NK-92 treated with Interleukin-12 subunit alpha and Interleukin-12 subunit beta, amount 100 ng/mL, for 24 hours (cell line): Measurements from ENCODE around the gene DDX10.
"Not testable (repeated sequence)": the region's sequence is repeated elsewhere in the genome, so short reads cannot be mapped to it uniquely, and the experiment has no call there.

Source experiments
- DNase-seq: peaks from one replicate; lab custom pipeline; 2025; lab: John Stamatoyannopoulos, UW

DDX10 gene

DNA sequence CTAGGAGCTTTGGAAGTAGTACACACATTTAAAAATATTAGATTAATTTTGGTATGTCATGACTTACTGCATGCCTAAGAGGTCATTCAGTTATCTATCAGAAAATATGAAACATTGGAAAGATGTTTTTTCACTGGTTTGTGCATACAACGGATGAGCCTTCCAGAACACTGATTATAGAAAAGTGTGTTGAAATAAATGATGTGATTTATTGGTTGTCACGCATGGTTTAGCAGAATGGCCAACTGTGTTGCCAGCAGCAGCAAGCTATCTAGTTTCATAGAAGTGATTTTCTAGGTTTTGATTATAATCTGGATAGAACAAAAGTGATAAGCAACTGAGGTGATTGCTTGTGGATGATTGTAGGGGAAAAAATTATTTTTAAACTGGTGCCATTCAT lies 53.6 kb downstream of the DDX10 start:
- DNase-seq, result no peak

GRCh38 chr11:108724974-108725689 lies 60.3 kb downstream of the DDX10 start:
- DNase-seq, result no peak

GRCh38 chr11:108726077-108726800 lies 61.4 kb downstream of the DDX10 start:
- DNase-seq, result no peak

GRCh38 chr11:108727665-108728064 lies 62.8 kb downstream of the DDX10 start:
- DNase-seq, result no peak

DNA sequence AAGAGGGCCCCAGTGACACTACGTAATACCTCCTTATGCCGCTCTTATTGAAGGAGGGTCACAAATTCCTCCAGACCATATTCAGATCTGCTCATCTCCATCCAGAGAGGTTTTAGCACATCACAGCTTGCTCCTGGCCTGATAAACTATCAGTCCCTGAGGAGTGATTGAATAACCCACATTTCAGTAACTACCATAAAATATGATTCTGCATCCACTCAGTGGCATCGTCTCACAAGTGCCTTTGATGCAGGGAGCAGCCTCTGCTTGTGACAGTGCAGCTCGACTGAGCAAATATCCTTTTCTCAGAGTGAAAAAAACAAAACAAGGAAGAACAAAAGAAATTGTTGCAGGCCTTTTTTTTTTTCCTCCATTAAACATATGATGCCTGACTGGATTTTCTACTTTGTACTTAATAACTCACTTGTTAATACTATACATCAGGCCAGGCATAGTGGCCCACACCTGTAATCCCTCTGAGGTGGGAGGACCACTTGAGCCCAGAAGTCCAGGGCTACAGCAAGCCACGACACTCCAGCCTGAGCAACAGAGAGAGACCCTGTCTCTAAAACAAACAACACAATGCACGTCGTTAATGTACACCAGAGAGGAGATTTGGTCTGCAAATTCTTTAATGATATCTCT lies 64.5 kb downstream of the DDX10 start:
- no peak for DNase-seq

GRCh38 chr11:108732395-108732794 lies 67.5 kb downstream of the DDX10 start:
- no peak for DNase-seq

GRCh38 chr11:108733479-108734116 lies 68.7 kb downstream of the DDX10 start:
- DNase-seq, result no peak

DNA sequence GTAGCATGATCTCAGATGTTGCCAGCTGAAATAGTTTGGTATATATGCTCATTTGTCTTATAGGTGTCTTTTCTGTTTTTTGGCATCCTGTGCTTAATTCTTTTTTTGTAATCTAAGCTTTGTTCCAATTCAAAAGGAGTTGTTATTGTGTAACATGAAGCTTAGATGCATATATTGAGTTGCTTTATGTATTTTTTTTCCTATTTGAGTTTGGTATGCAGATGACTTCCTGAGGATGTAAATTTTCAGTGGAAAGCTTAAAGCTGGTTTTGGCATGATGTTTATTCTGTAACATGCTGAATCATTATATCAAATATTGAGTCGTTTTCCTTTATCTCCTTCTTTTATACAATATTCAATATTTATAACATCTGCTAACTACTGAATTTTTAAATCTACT lies 69.4 kb downstream of the DDX10 start:
- no peak for DNase-seq

- DNase-seq, result no peak
Observed at GRCh38 chr11:108734956-108735559, 70.2 kb downstream of the DDX10 start.

GRCh38 chr11:108740132-108740531 lies 75.3 kb downstream of the DDX10 start:
- not testable (repeated sequence) for DNase-seq

DNA sequence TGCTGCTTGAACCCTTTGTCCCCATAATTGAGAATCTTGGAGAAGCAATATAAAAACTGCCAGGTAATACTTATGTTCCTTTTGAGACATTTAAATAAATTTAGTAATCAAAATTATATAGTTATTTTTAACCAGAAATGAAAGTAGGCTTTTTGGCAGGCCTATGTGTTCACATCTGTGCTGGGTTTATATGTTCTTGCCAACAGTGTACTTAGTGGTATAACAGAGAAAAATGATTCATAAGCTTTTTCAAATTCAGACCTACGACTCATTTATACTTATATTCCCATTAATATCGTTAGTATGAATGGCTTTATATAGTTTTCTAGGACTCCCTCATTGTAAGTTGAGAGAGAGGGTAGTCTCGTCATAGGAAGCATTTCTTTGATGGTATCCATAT lies 79.0 kb downstream of the DDX10 start:
- DNase-seq, result no peak

DNA sequence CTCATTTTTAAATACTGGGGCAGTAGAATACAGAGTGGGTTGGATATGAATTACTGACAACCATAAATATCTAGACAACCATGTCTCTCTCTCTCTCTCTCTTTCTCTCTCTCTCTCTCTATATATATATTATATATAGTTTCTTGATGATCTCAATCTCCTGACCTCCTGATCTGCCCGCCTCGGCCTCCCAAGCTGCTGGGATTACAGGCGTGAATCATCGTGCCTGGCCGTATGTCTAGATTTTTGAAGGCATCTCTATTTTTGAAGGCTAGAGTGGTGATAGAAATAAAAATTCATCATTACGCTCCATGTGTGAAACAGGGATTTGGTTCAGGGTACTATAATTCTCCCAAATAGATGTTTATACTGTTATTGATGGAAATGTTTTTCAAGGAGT lies 84.1 kb downstream of the DDX10 start:
- DNase-seq, result no peak

- no peak for DNase-seq
Observed at GRCh38 chr11:108751444-108751843, 86.6 kb downstream of the DDX10 start.

- DNase-seq, result no peak
Observed at GRCh38 chr11:108752297-108752751, 87.5 kb downstream of the DDX10 start.

DNA sequence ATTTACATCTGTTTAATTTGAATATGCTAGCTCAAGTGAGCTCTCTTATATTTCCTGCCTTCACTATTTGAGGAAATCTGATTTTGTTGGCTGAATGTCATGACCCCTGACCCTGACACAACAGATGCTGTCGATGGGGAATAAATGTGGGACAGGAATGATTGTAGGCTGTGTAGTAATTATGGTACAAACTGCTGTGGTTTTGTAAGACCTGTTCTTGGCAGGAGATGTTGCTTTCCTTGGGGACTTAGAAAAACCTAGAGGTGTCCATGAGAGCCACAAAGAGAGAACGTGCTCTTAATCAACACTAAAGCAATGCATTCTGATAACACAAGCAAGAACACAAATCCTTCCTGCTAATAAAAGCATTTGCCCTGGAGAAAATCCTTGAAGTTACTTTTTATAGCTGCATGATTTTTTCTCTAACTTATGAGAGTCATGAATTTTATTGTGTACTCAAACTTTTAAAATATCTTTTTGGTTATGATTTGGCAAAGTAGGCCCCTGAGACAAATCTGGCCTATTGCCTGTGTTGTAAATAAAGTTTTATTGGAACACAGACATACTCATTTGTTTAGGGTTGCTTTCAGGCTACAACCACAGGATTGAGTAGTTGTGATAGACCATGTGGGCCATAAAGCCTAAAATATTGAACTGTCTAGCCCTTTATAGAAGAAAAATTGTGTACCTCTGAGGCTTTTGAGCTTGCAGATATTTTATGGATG lies 90.2 kb downstream of the DDX10 start:
- no peak for DNase-seq

DNA sequence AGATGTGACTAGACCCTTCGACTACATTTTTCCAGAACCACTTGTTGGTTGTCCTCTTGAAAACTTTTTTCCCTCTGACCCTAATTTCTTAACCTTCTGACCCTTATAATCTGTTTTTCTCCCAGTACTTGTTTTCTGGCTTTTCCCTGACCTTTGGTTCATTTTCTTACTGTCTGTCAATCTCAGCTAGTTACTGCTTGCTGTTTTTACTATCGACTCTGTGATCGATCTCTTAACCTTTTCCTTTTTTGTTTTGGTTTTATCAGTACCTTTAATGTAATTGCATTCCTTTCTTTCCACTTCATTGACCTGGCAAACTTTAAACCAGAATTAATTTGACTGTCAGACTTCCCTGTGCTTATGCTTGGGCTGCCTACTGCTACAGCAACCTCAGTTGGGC lies 92.8 kb downstream of the DDX10 start:
- no peak for DNase-seq

DNA sequence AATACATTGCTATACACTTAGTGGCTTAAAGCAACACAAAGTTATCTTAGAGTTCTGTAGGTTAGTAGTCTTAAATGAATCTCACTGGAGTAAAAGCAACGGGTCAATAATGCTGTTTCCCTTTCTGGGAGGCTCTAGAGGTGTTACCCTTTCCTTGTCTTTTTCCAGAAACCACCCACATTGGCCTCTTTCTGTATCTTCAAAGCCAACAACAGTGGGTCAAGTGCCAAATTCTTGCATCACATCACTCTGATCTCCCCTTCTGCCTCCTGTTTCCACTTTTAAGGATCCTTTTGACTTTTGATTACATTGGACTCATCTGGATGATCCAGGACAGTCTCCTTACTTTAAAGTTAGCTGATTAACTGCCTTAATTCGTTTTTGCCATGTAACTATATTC lies 93.6 kb downstream of the DDX10 start:
- no peak for DNase-seq

GRCh38 chr11:108766596-108767173 lies 101.8 kb downstream of the DDX10 start:
- no peak for DNase-seq

DNA sequence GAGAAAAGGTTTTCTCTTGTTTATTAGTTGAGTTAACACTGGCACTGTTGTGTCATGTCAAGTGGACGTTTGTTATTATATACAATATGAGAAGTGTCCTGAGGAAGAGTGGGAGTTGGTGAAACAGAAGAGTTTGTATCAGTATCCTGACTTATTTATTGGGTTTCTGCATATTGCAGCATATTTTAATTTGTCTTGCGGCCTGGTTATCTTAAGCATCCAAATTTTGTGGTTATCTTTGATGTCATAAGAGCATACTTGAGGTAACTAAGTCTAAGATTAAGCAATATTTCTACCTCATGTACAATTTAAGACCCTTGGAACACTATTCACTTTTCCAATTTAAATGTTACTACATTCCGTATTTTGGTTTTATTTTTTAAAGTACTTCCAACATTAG lies 103.5 kb downstream of the DDX10 start:
- DNase-seq, result no peak

DNA sequence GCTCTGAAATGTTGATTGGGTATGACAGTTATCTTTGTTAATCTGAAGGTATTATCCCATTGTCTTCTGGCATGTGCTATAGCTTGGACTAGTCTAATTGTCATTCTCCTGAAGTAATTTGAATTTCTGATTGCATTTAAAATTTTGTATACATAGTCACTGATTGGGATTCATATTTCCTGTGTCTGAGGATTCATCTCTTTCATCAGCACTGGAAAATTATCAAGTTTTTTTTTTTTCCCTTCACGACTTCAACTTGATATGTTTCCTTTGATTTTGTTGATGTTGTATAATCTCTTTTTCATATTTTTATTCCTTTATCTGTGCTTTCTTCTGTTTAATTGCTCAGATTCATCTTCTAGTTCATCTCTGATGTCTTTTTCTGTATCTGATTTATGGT lies 104.1 kb downstream of the DDX10 start:
- DNase-seq, result no peak

- DNase-seq, result no peak
Observed at GRCh38 chr11:108774037-108774730, 109.3 kb downstream of the DDX10 start.
